Measurements from ENCODE around the gene CAB39. TPM values are rescaled to one million over a fixed set of nuclear protein-coding genes. Genes with fewer than 3 reads are reported as not detected.

Gene CAB39
- total RNA-seq (54.2 and 72.3 TPM in 2 replicates), polyA plus RNA-seq (51.1 and 54.0 TPM in 2 replicates), polyA minus RNA-seq (ENCODE audit: low replicate concordance) (18.2 and 30.5 TPM in 2 replicates)
- 38.1 and 42.8 TPM in 2 replicates for polyA plus RNA-seq (2012)

DNA sequence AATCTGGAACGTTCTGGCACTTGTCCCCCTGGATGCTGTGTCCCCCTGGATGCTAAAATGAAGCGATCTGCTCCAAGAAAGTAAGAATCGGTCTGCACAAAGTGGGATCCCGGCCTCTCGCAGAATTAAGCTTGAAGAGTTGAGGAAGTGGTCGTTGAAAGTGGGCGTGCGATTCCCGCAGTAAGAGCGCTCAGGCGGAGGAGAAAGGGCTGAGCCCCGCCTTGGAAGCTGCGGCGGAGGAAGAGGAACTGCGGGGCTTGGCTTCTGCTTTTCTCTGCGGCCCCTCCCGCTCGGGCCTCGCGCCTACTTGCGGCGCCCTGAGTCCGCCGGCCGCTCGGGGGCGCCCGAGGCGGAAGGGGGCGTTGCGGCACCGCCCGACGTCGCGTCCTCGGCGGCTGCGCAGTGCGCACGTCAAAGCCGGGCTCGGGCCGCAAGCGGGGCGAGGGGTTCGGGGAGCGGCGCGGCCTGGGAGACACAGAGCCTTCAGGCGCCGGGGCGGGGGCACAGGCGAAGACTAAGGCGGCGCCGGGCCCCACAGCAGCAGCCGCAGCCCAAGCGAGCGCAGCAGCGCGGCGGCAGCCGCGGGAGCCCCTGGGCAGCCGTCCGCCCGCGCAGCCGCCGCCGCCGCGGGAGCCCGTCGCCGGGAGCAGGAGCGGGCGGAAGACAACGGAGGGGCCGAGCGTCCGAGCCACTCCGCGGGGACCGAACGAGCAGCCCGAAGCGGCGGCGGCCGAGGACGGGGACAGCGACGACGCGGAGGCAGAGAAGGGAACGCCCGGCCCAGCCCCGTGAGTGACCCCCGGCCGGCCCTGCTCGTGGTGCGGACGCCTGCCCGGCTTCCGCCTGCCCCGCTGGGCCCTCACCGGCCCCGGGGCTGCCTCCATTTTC is at the start of gene CAB39:
Gene CAB39 (plus strand): TSS at position 400 of the 888 bp plus-strand sequence. CDS start 47,160 bp downstream, outside the sequence.
- DNase-seq (ENCODE audit: low read depth in 2 of 2) = peak; percentile 82 to 88
- Histone ChIP-seq H3K36me3 (ENCODE audit: control insufficient read depth, insufficient read depth, low read length) (peaks cover 2% of the 10 kb centered on the region), H3K27me3 (ENCODE audit: control insufficient read depth, insufficient read depth, low read length) (no peaks in the 10 kb centered on the region), H3K4me3 (replicated peaks in 1 of 4; ENCODE audit: control extremely low read depth in 1 of 4, insufficient read depth in 1 of 4, low read depth in 3 of 4, low read length in 4 of 4) (peak within 1 kb of the TSS; percentile 85 to 99 (median 91)), H4K20me1 (ENCODE audit: control insufficient read depth, extremely low read depth, insufficient read depth, low read length) (peaks cover 4% of the 10 kb centered on the region), H3K9ac (ENCODE audit: insufficient read depth, low read length) (peak within 1 kb of the TSS; percentile 95), H3K9me3 (ENCODE audit: control insufficient read depth, insufficient read depth, low read depth, low read length) (no peaks in the 10 kb centered on the region), H3K4me2 (ENCODE audit: extremely low read depth, insufficient read depth, low read length) (peak within 1 kb of the TSS; percentile 94), H3K4me1 (ENCODE audit: control insufficient read depth, extremely low read depth, insufficient read depth, low read length) (peaks cover 5% of the 10 kb centered on the region), H2AFZ (ENCODE audit: low read length) (peak within 1 kb of the TSS; percentile 90), H3K27ac (ENCODE audit: insufficient read depth, low read length) (peak within 1 kb of the TSS; percentile 95), H3K79me2 (ENCODE audit: control insufficient read depth, insufficient read depth, low read length) (peaks cover 50% of the 10 kb centered on the region)
- TF ChIP-seq EZH2 (IDR thresholded peaks at IDR 0.05; ENCODE audit: low read length, missing control alignments) (no peak), CTCF (conservative IDR thresholded peaks at IDR 0.05 in 1 of 2, IDR thresholded peaks at IDR 0.05 in 1 of 2; ENCODE audit: low read depth in 1 of 2, low read length in 2 of 2) (peak; percentile 31 to 66)

GRCh38 chr2:230664128-230664527 is 48.5 kb upstream of the CAB39 start:
- Histone ChIP-seq H3K79me2 (ENCODE audit: control insufficient read depth, insufficient read depth, low read length) (no peaks in the 10 kb centered on the region), H2AFZ (ENCODE audit: low read length) (no peak overlapping the region), H3K27me3 (ENCODE audit: control insufficient read depth, insufficient read depth, low read length) (no peaks in the 10 kb centered on the region), H4K20me1 (ENCODE audit: control insufficient read depth, extremely low read depth, insufficient read depth, low read length) (no peaks in the 10 kb centered on the region), H3K4me3 (replicated peaks in 1 of 4; ENCODE audit: control extremely low read depth in 1 of 4, insufficient read depth in 1 of 4, low read depth in 3 of 4, low read length in 4 of 4) (no peak overlapping the region), H3K9ac (ENCODE audit: insufficient read depth, low read length) (no peak overlapping the region), H3K27ac (ENCODE audit: insufficient read depth, low read length) (no peak overlapping the region), H3K4me1 (ENCODE audit: control insufficient read depth, extremely low read depth, insufficient read depth, low read length) (peaks cover 6% of the 10 kb centered on the region), H3K9me3 (ENCODE audit: control insufficient read depth, insufficient read depth, low read depth, low read length) (no peaks in the 10 kb centered on the region), H3K36me3 (ENCODE audit: control insufficient read depth, insufficient read depth, low read length) (no peaks in the 10 kb centered on the region), H3K4me2 (ENCODE audit: extremely low read depth, insufficient read depth, low read length) (no peak overlapping the region)
- TF ChIP-seq EZH2 (IDR thresholded peaks at IDR 0.05; ENCODE audit: low read length, missing control alignments) = no peak
- no peak for TF ChIP-seq CTCF (conservative IDR thresholded peaks at IDR 0.05 in 1 of 2, IDR thresholded peaks at IDR 0.05 in 1 of 2; ENCODE audit: low read depth in 1 of 2, low read length in 2 of 2)
- peak; percentile 50 to 74 for DNase-seq (ENCODE audit: low read depth in 2 of 2)

DNA sequence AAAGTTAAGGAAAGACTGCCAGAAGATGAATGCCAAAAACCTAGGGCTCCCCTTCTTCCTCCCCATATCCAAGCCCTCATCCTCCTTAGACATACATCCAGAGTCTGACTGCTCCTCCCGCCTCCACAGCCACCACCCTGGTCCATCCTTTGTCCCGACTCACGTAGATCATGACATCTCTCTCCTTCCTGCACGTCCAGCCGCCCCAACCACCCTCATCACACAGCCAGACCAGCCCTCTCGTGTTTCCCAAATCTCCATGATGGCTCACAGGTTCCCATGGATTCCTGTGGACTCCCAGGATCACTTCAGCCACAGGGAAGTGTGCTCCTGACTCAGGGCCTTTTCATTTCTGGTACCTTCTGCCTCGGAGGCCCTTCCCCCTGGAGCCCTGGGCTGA is 47.8 kb upstream of the CAB39 start:
- no peak overlapping the region for H3K4me3 ChIP-seq (replicated peaks in 1 of 4; ENCODE audit: control extremely low read depth in 1 of 4, insufficient read depth in 1 of 4, low read depth in 3 of 4, low read length in 4 of 4)
- peaks cover 6% of the 10 kb centered on the region for H3K4me1 ChIP-seq (ENCODE audit: control insufficient read depth, extremely low read depth, insufficient read depth, low read length)
- H3K36me3 ChIP-seq (ENCODE audit: control insufficient read depth, insufficient read depth, low read length) = no peaks in the 10 kb centered on the region
- no peak overlapping the region for H3K9ac ChIP-seq (ENCODE audit: insufficient read depth, low read length)
- no peak overlapping the region for H2AFZ ChIP-seq (ENCODE audit: low read length)
- no peaks in the 10 kb centered on the region for H4K20me1 ChIP-seq (ENCODE audit: control insufficient read depth, extremely low read depth, insufficient read depth, low read length)
- H3K79me2 ChIP-seq (ENCODE audit: control insufficient read depth, insufficient read depth, low read length) = no peaks in the 10 kb centered on the region
- no peak overlapping the region for H3K27ac ChIP-seq (ENCODE audit: insufficient read depth, low read length)
- no peaks in the 10 kb centered on the region for H3K9me3 ChIP-seq (ENCODE audit: control insufficient read depth, insufficient read depth, low read depth, low read length)
- H3K27me3 ChIP-seq (ENCODE audit: control insufficient read depth, insufficient read depth, low read length) = no peaks in the 10 kb centered on the region
- TF ChIP-seq EZH2 (IDR thresholded peaks at IDR 0.05; ENCODE audit: low read length, missing control alignments) (no peak), CTCF (conservative IDR thresholded peaks at IDR 0.05 in 1 of 2, IDR thresholded peaks at IDR 0.05 in 1 of 2; ENCODE audit: low read depth in 1 of 2, low read length in 2 of 2) (no peak)
- no peak overlapping the region for H3K4me2 ChIP-seq (ENCODE audit: extremely low read depth, insufficient read depth, low read length)
- no peak for DNase-seq (ENCODE audit: low read depth in 2 of 2)

Data from fibroblast of lung (primary cell).